Pancreas (tissue), 10 donors: ENCODE measurements around the gene BAD. TPM values are rescaled to one million over a fixed set of nuclear protein-coding genes. Genes with fewer than 3 reads are reported as not detected.

Experiments
- ATAC-seq, 4 donors: fragments of 200-7000 bp; cut with Tn5 transposase; one replicate each; pipeline versions ENCODE4 v1.8.0 to v1.9.1; 2020; ENCODE audit warnings: mild to moderate bottlenecking in 4 of 4, moderate library complexity in 4 of 4
- DNase-seq, 6 donors: peaks; one replicate each; pipeline ENCODE4 v3.0.0-alpha.2; 2020
- FAIRE-seq: peaks from 2 replicates; lab custom pipeline; 2012; peaks lifted over from hg19 to GRCh38; lab: Jason Lieb, UNC
- H3K27ac ChIP-seq, 4 donors: fragments of 200-600 bp; sonication (generic); 1 replicate in 3 of 4; 2 replicates in 1 of 4; pipeline versions ENCODE4 v1.5.0 to v1.8.0; 2020
- H3K27me3 ChIP-seq, 4 donors: fragments of 200-600 bp; one replicate each; pipeline ENCODE4 v1.8.0; 2021
- H3K36me3 ChIP-seq, 3 donors: fragments of 200-600 bp; sonication (generic) in 1 of 3; one replicate each; pipeline versions ENCODE4 v1.5.0 to v1.8.0; 2020 to 2021
- H3K4me1 ChIP-seq, 3 donors: fragments of 200-600 bp; one replicate each; pipeline ENCODE4 v1.8.0; 2021
- H3K4me3 ChIP-seq, 4 donors: fragments of 200-600 bp; sonication (generic) in 2 of 4; one replicate each; pipeline versions ENCODE4 v1.5.0 to v1.8.0; 2020 to 2021
- H3K9me3 ChIP-seq, 4 donors: fragments of 200-600 bp; one replicate each; pipeline ENCODE4 v1.8.0; 2021
- CTCF ChIP-seq, 4 donors: fragments of 200-600 bp; sonication (generic) in 3 of 4; IDR thresholded peaks; one replicate each; pipeline versions ENCODE4 v1.5.0 to v1.8.0; 2021; ENCODE audit warnings: antibody characterized with exemption in 4 of 4
- WGBS, 2 donors: extraction: QIAGEN DNeasy Blood & Tissue Kit; methylation state at CpG; one replicate each; pipeline ENCODE4 v1.1.7; 2013; 5-methylcytosine and 5-hydroxymethylcytosine counted together
- intact Hi-C, 3 donors: fragments of 100-400 bp; cut with DNase I; formaldehyde crosslinking; loops; one replicate each; pipeline versions ENCODE4 v1.11.1 to v1.14.2; 2022
- polyA plus RNA-seq, 2 donors: library from polyadenylated mRNA; stranded (reverse); fragments of 200-250 nt; gene quantifications; one replicate each; pipeline ENCODE4 v1.2.3, GENCODE V29; 2013
- total RNA-seq, 6 donors: library from RNA; stranded (reverse); fragmentation: NEBNext Ultra II Directional in 4 of 6; extraction: Animal tissue kit (Norgen Biotek cat#: 25700) in 4 of 6; gene quantifications; one replicate each; pipeline versions ENCODE4 v1.2.1 to v1.2.4, GENCODE V29; 2021 to 2023
- donor health status: healthy with polysubstance abuse.
- donor health status: DM: no; HTN: no; CAD: no; lungs with moderate emphysema.
- donor health status: DM: no; HTN: no; CAD: no.
- donor health status: control.
- donor health status: control.
- donor health status: Bipolar disorder and iron deficiency.
- donor health status: DM: yes; HTN: yes; CAD: no.
- donor health status: DM: no; HTN: no; CAD: no.
- donor health status: DM: no; HTN: no; CAD: no.
- donor health status: DM: yes; HTN: yes; CAD: no.

The BAD gene
- total and polyA plus RNA-seq, 8 donors, result 21.5 to 66.3 (median 24.5) TPM

- Histone ChIP-seq H3K9me3 (no peaks in the 10 kb centered on the region), H3K36me3 (no peaks in the 10 kb centered on the region), H3K4me1 (peaks cover 13 to 14% (median 14%) of the 10 kb centered on the region in 3 donors), H3K4me3 (no peak overlapping the region), H3K27me3 (no peaks in the 10 kb centered on the region), H3K27ac (no peak overlapping the region)
- intact Hi-C loops, result no loop called here
- ATAC-seq (no peak), DNase-seq (no peak), FAIRE-seq (no peak)
- 93% methylated on average over 3 of the region's 3 CpGs for WGBS, 2 donors
- no peak for TF ChIP-seq CTCF (IDR thresholded peaks at IDR 0.05)
Observed at GRCh38 chr11:64283092-64283491, 1.4 kb downstream of the BAD start.

GRCh38 chr11:64281957-64282770, 2.3 kb downstream of the BAD start:
- H3K4me1 ChIP-seq, result peaks cover 13 to 14% (median 14%) of the 10 kb centered on the region in 3 donors
- no peak overlapping the region for H3K4me3 ChIP-seq
- H3K9me3 ChIP-seq, result no peaks in the 10 kb centered on the region
- H3K27ac ChIP-seq, result no peak overlapping the region
- WGBS, 2 donors, result 93 to 96% methylated on average over 22 of the region's 22 CpGs
- H3K27me3 ChIP-seq, result no peaks in the 10 kb centered on the region
- FAIRE-seq (no peak), ATAC-seq (no peak), DNase-seq (peak in 1 of 6 donors; percentile 20)
- intact Hi-C loops, result no loop called here
- no peak for TF ChIP-seq CTCF (IDR thresholded peaks at IDR 0.05)
- H3K36me3 ChIP-seq, result no peaks in the 10 kb centered on the region

GRCh38 chr11:64278576-64279190, 5.8 kb downstream of the BAD start:
- no peak for ATAC-seq
- H3K4me1 ChIP-seq, result peaks cover 1 to 5% (median 2%) of the 10 kb centered on the region in 3 donors
- H3K9me3 ChIP-seq, result no peaks in the 10 kb centered on the region
- DNase-seq, result peak in 1 of 6 donors; percentile 43
- intact Hi-C loops, result no loop called here
- FAIRE-seq, result no peak
- 80 to 81% methylated on average over 8 of the region's 8 CpGs for WGBS, 2 donors
- H3K27ac ChIP-seq, result no peak overlapping the region
- no peak for TF ChIP-seq CTCF (IDR thresholded peaks at IDR 0.05)
- no peaks in the 10 kb centered on the region for H3K36me3 ChIP-seq
- H3K27me3 ChIP-seq, result no peaks in the 10 kb centered on the region
- no peak overlapping the region for H3K4me3 ChIP-seq

- DNase-seq, result peak in 2 of 6 donors; percentile 48 to 56
- no peaks in the 10 kb centered on the region for H3K36me3 ChIP-seq
- peaks cover 0 to 5% (median 3%) of the 10 kb centered on the region in 3 donors for H3K4me1 ChIP-seq
- no peaks in the 10 kb centered on the region for H3K27me3 ChIP-seq
- TF ChIP-seq CTCF (IDR thresholded peaks at IDR 0.05), result no peak
- intact Hi-C loops, result no loop called here
- ATAC-seq, result no peak
- H3K27ac ChIP-seq, result no peak overlapping the region
- no peak overlapping the region for H3K4me3 ChIP-seq
- WGBS, 2 donors, result 87 to 92% methylated on average over 17 of the region's 17 CpGs
- H3K9me3 ChIP-seq, result no peaks in the 10 kb centered on the region
- FAIRE-seq, result no peak
Observed at GRCh38 chr11:64276653-64277431, 7.6 kb downstream of the BAD start.
